ENCODE measurements around the gene RAB11FIP4.

The RAB11FIP4 gene

DNA sequence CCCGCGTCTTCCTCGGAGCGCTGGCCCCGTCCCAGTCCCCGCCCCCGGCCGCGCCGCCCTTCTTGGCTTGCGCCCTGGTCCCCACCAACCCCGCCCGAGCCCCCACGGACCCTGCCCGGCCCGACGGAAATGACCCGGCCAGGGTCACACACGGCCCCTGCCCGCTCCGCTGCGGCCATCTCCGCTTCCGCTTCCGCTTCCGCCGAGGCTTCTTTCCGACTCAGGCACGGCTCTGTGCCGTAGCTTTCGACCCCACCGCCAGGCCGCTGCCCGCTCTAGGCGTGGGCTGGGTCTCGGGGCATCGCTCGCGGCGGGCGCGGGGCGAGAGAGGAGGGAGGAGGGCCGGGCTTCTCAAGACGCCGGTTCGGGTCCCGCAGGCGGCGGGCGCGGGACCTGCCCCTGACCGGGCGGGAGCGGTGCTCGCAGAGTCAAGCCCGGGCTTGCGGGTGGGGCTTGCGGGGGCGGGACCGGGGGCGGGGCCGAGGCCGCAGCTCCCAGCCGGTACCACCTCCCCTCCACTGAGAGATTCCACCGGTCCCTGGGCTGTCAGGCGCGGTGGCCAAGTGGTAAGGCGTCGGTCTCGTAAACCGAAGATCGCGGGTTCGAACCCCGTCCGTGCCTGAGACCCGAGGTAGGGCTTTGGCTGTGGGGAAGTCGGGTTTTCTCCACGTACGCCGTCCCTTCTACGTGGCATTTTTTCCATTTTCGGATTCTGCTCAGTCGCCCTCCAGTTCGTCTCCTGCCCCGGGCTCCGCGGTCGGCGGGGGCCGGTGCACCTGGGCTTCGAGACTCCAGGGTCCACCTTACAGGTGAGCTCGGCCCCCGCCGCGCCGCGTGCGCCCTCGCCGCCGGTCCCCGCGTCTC lies 158.3 kb downstream of the RAB11FIP4 start (continued):
- TF ChIP-seq HIC1 (tag by site-specific recombination; IDR thresholded peaks at IDR 0.05) (peak; percentile 21; the same call in 1 of the 2 replicates), ZNF391 (tag by site-specific recombination; IDR thresholded peaks at IDR 0.05; ENCODE audit: borderline replicate concordance, low read depth) (peak; percentile 86; the same call in 1 of the 2 replicates), ZSCAN4 (tag by site-specific recombination; IDR thresholded peaks at IDR 0.05) (peak; percentile 45; the same call in 1 of the 2 replicates), ZNF133 (tag by site-specific recombination; IDR thresholded peaks at IDR 0.05) (no peak), ZNF404 (tag by site-specific recombination; IDR thresholded peaks at IDR 0.05) (no peak), TRIM28 (IDR thresholded peaks at IDR 0.05; ENCODE audit: borderline replicate concordance, low read length) (0 out of 2 replicates have a peak, but pooled peaks have one; percentile 22), IKZF3 (tag by site-specific recombination; IDR thresholded peaks at IDR 0.05) (peak; percentile 60), YY1 (tag by site-specific recombination; IDR thresholded peaks at IDR 0.05) (no peak), ZNF747 (tag by site-specific recombination; IDR thresholded peaks at IDR 0.05) (no peak), ZFP41 (tag by site-specific recombination; IDR thresholded peaks at IDR 0.05; ENCODE audit: borderline replicate concordance) (no peak), GFI1B (tag by site-specific recombination; IDR thresholded peaks at IDR 0.05) (0 out of 2 replicates have a peak, but pooled peaks have one; percentile 62), ZNF211 (tag by site-specific recombination; IDR thresholded peaks at IDR 0.05; ENCODE audit: low read depth) (no peak), ZNF146 (tag by site-specific recombination; IDR thresholded peaks at IDR 0.05) (peak; percentile 66), ZNF660 (tag by site-specific recombination; IDR thresholded peaks at IDR 0.05) (peak; percentile 98), ZNF561 (tag by site-specific recombination; IDR thresholded peaks at IDR 0.05; ENCODE audit: borderline replicate concordance) (peak; percentile 54; the same call in 1 of the 2 replicates), SCRT1 (tag by site-specific recombination; IDR thresholded peaks at IDR 0.05; ENCODE audit: borderline replicate concordance) (no peak), REST (tag by site-specific recombination; IDR thresholded peaks at IDR 0.05) (no peak), ZNF19 (tag by site-specific recombination; IDR thresholded peaks at IDR 0.05; ENCODE audit: low read depth) (no peak), OVOL3 (tag by site-specific recombination; IDR thresholded peaks at IDR 0.05) (no peak), ZNF16 (tag by site-specific recombination; IDR thresholded peaks at IDR 0.05; ENCODE audit: low read depth) (no peak; the same call in 1 of the 2 replicates), ZNF488 (tag by site-specific recombination; IDR thresholded peaks at IDR 0.05) (no peak)
- TF ChIP-seq, protein P1, sequence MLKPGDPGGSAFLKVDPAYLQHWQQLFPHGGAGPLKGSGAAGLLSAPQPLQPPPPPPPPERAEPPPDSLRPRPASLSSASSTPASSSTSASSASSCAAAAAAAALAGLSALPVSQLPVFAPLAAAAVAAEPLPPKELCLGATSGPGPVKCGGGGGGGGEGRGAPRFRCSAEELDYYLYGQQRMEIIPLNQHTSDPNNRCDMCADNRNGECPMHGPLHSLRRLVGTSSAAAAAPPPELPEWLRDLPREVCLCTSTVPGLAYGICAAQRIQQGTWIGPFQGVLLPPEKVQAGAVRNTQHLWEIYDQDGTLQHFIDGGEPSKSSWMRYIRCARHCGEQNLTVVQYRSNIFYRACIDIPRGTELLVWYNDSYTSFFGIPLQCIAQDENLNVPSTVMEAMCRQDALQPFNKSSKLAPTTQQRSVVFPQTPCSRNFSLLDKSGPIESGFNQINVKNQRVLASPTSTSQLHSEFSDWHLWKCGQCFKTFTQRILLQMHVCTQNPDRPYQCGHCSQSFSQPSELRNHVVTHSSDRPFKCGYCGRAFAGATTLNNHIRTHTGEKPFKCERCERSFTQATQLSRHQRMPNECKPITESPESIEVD (tag by site-specific recombination; IDR thresholded peaks at IDR 0.05): no peak
- TF ChIP-seq, protein P2, sequence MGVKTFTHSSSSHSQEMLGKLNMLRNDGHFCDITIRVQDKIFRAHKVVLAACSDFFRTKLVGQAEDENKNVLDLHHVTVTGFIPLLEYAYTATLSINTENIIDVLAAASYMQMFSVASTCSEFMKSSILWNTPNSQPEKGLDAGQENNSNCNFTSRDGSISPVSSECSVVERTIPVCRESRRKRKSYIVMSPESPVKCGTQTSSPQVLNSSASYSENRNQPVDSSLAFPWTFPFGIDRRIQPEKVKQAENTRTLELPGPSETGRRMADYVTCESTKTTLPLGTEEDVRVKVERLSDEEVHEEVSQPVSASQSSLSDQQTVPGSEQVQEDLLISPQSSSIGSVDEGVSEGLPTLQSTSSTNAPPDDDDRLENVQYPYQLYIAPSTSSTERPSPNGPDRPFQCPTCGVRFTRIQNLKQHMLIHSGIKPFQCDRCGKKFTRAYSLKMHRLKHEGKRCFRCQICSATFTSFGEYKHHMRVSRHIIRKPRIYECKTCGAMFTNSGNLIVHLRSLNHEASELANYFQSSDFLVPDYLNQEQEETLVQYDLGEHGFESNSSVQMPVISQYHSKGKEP (tag by site-specific recombination; IDR thresholded peaks at IDR 0.05): peak; percentile 53; the same call in 1 of the 2 replicates
- TF ChIP-seq, protein P3, sequence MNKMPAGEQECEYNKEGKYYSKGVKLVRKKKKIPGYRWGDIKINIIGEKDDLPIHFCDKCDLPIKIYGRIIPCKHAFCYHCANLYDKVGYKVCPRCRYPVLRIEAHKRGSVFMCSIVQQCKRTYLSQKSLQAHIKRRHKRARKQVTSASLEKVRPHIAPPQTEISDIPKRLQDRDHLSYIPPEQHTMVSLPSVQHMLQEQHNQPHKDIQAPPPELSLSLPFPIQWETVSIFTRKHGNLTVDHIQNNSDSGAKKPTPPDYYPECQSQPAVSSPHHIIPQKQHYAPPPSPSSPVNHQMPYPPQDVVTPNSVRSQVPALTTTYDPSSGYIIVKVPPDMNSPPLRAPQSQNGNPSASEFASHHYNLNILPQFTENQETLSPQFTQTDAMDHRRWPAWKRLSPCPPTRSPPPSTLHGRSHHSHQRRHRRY (tag by site-specific recombination; IDR thresholded peaks at IDR 0.05): no peak

Data from HEK293 (cell line).